ENCODE measurements around the gene SCTR.

Gene SCTR

DNA sequence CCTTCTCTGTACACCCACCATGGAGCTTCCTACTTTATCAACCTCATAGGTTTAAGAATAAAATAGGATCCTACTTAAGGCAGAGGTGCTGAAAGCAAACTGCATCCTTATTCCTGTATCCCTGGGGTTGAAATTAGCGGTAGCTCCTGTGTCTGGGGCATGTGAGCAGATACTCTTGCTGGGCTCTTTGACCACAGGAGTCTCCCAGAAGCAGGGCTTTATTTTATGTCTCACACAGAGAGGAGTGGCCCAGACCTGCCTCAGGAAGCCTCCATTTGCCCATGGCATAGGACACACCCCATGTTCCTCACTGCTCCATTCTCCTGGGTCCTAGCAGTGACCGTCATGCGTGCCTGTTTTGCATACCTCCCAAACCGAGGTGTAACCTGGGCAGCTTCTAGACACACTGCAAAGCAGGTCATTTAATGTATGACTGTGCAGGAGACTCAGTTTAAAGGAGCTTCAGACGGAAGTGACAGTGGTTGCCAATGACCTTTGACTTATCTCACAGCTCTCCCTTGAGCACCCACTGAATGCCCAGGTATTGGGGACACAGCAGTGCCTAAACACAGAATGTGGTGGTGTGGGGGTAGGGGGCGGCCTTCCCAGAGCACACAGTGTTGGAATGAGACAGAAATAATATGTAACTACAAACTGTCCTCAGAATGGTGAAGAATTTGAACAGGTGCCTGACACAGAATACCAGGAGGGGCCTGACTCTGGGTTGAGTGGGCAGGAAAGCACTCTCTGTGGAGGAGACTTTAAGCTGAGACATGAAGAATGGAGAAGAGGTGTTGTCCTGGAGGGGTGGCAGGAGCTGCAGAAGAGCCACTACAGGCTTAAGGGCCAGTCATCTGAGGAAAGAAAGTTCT, 89.0 kb downstream of the SCTR start:
- Histone ChIP-seq H3K36me3 (ENCODE audit: control insufficient read depth, insufficient read depth, low read length) (no peaks in the 10 kb centered on the region), H3K9me3 (ENCODE audit: control insufficient read depth, low read length) (no peaks in the 10 kb centered on the region), H3K27ac (ENCODE audit: low read depth, low read length, severe bottlenecking) (no peak overlapping the region), H3K4me1 (ENCODE audit: control insufficient read depth, insufficient read depth, low read length, poor library complexity, severe bottlenecking) (peaks cover 4% of the 10 kb centered on the region), H3K4me3 (ENCODE audit: extremely low read depth, insufficient read depth, low read length, poor library complexity, severe bottlenecking) (no peak overlapping the region)
- 96 to 100% methylated on average over 5 of the region's 6 CpGs for WGBS, 2 experiments (ENCODE audit: insufficient coverage in 2 of 2)

DNA sequence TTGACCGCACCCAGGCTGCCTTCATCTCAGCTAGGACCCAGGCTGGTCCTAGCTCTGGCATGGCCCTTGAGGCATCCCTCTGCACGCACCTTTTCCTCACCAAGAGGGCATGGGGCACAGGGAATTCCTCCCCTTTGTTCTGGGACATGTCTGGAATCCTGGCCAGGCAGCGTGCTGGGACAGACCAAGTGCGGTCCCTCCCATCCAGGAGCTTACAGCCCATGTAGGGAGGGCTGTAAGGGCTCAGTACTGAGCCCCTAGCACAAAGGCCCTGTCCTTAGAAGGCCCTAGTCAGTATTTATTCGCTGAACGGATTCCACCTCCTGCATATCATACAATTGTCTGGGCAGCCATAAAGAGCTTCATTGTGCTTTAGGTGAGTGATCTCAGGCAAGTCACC, 89.6 kb downstream of the SCTR start:
- 78 to 87% methylated on average over 5 to 6 of the region's 6 CpGs for WGBS, 2 experiments (ENCODE audit: insufficient coverage in 2 of 2)
- Histone ChIP-seq H3K27ac (ENCODE audit: low read depth, low read length, severe bottlenecking) (no peak overlapping the region), H3K4me3 (ENCODE audit: extremely low read depth, insufficient read depth, low read length, poor library complexity, severe bottlenecking) (no peak overlapping the region), H3K4me1 (ENCODE audit: control insufficient read depth, insufficient read depth, low read length, poor library complexity, severe bottlenecking) (peaks cover 4% of the 10 kb centered on the region), H3K9me3 (ENCODE audit: control insufficient read depth, low read length) (no peaks in the 10 kb centered on the region), H3K36me3 (ENCODE audit: control insufficient read depth, insufficient read depth, low read length) (no peaks in the 10 kb centered on the region)

DNA sequence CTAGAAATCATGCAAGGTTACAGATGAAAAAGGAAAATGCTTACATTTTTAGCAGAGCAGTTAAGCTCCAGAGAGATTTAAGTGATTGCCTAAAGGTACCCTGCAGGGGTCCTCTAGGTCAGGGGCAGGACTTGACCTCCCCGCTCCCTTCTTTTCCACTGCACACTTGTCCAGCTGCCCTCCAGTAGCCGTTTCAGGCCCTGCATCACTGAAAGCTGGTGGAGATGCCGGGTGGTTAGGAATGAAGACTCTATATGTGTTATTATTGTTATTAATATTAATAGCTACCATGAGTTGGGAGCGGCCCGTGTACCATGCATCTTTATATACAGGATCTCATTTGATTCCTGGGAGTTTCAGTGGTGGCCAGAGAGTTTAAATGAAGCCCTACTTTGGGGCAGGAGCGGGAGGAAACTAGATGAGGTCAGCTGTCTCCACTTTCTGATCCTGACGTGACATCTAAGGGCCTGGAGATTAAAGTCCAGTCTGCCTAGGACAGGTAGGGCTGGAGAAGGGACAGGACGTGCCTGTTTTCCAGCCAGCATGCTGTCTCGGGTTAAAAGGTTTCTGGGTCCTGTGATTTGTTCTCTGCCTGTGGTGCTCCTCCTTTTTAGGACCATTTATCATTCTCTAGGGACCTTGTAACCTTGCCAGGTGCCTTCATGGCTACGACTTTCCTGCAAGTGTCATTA, 90.5 kb downstream of the SCTR start:
- Histone ChIP-seq H3K27ac (ENCODE audit: low read depth, low read length, severe bottlenecking) (no peak overlapping the region), H3K4me1 (ENCODE audit: control insufficient read depth, insufficient read depth, low read length, poor library complexity, severe bottlenecking) (peaks cover 4% of the 10 kb centered on the region), H3K4me3 (ENCODE audit: extremely low read depth, insufficient read depth, low read length, poor library complexity, severe bottlenecking) (no peak overlapping the region), H3K36me3 (ENCODE audit: control insufficient read depth, insufficient read depth, low read length) (no peaks in the 10 kb centered on the region), H3K9me3 (ENCODE audit: control insufficient read depth, low read length) (no peaks in the 10 kb centered on the region)
- 94% methylated on average over 3 to 5 of the region's 10 CpGs for WGBS, 2 experiments (ENCODE audit: insufficient coverage in 2 of 2)

DNA sequence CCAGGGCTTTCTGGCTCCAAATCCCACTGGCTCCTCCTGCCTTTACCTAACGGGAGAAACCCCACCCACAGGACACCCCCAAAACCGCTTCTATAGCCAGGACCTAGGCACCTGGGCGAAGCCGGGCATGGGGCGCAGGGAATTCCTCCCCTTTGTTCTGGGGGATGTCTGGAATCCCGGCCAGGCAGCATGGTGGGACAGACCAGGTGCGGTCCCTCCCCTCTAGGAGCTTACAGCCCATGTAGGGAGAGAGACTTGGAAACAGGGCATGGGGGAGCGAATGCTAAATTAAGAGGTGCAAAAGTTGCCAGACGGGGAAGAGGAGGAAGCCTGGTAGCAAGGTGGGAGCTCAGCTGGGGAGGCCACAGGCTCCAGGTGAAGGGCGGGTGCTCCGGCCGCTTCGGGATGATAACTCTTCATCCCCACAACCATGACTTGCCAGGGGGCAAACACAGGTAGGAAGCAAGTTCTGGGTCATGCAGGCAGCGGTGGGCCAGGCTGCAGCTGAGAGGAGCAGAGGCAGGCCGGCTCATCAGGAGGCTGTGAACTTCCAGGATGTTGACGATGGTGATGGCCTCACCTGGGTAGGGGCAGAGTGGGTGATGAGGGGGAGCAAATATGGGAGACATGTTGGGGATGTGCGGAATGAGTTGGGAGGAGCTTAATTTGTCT, 91.3 kb downstream of the SCTR start:
- no peaks in the 10 kb centered on the region for H3K9me3 ChIP-seq (ENCODE audit: control insufficient read depth, low read length)
- 89 to 90% methylated on average over 12 to 14 of the region's 17 CpGs for WGBS, 2 experiments (ENCODE audit: insufficient coverage in 2 of 2)
- no peak overlapping the region for H3K27ac ChIP-seq (ENCODE audit: low read depth, low read length, severe bottlenecking)
- no peaks in the 10 kb centered on the region for H3K36me3 ChIP-seq (ENCODE audit: control insufficient read depth, insufficient read depth, low read length)
- H3K4me3 ChIP-seq (ENCODE audit: extremely low read depth, insufficient read depth, low read length, poor library complexity, severe bottlenecking) = peak overlapping the region; percentile 44
- peaks cover 7% of the 10 kb centered on the region for H3K4me1 ChIP-seq (ENCODE audit: control insufficient read depth, insufficient read depth, low read length, poor library complexity, severe bottlenecking)

DNA sequence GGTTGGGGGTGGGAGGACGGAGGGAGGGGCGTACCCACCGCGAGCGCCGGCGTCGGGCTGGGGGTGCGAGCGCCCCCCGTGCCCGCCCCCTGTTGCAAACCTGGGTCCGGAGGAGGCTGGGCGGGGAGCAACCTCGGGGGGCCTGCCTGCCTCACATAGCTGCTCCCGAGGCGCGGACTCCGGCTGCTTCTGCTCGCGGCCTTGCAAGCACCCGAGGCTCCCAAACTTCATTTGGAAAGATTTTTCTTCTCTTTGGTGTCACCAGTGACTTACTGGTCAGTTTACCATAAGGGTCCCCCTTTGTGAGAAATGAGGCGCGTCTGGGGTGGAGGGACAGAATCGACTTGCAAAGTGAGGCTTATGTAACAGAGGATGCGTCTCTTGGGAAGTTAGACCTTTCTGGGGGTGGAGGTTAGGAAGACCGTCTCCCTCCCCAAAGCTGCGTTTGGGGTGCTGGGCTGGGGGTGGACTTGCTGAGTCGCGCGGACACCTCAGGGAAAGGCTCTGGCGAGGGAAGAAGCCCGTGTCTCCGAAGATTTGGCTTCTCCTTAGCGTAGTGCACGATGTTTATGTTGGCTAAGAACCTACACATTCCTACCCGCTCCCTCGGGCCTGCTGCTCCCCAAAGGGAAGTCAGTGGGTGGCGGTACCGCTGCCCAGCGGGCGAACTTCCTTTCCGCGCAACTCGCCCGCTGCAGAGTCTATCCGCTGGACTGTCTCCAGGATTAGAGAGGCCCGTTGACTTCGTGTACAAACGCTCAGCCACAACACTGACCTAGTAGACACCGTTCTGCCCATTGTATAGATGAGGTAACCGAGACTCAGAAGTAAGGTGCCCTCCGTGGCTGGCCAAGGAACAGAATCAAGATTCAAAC, 92.1 kb downstream of the SCTR start:
- H3K4me3 ChIP-seq (ENCODE audit: extremely low read depth, insufficient read depth, low read length, poor library complexity, severe bottlenecking) = peak overlapping the region; percentile 44
- no peaks in the 10 kb centered on the region for H3K36me3 ChIP-seq (ENCODE audit: control insufficient read depth, insufficient read depth, low read length)
- H3K4me1 ChIP-seq (ENCODE audit: control insufficient read depth, insufficient read depth, low read length, poor library complexity, severe bottlenecking) = peaks cover 7% of the 10 kb centered on the region
- no peak overlapping the region for H3K27ac ChIP-seq (ENCODE audit: low read depth, low read length, severe bottlenecking)
- 22 to 26% methylated on average over 41 to 46 of the region's 53 CpGs for WGBS, 2 experiments (ENCODE audit: insufficient coverage in 2 of 2)
- H3K9me3 ChIP-seq (ENCODE audit: control insufficient read depth, low read length) = no peaks in the 10 kb centered on the region

DNA sequence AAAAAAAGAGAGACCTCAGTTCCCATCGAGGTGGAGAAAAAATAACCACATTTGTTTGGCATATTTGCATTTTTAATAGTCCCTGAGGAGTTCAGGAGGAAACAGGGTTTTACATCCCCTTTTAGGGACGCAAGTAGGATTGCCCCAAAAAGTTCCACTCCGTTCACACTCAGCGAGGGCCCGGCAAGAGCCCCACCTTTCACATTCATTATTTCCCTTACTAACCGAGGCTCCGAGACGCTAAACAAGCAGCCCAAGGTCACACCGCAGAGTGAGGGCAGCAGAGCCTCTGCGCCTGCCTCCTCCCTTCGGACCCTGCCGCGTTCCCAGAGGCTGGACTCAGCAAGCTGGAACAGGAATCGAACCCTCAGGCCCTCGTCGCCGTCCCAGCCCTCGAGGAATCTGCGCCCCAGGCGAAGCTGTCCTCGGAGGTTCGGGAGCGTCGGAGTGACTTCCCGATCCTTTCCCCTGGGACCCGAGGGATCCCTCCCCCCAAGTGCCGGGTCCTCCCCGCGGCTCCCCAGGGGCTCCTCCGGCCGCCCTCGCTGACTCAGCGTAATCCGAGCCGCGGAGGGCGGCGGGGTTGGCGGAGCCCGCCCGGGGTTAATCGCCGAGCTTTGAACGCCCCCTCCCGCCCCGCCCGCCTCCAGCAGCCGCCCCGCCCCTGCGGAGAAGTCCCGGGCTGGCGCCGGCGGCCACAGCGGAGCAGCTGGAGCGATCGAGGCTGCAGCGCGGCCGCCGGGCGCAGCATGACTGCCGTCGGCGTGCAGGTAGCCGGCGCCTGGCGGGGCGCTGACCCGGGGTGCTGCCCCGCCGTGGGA, 92.9 kb downstream of the SCTR start, which contains the start of gene TMEM37:
TSS of gene TMEM37 (plus strand) at position 700 of the 821 bp plus-strand sequence. CDS start at position 750, 50 bp downstream.
- WGBS, 2 experiments (ENCODE audit: insufficient coverage in 2 of 2) = 2 to 3% methylated on average over 22 to 60 of the region's 72 CpGs
- peaks cover 7% of the 10 kb centered on the region for H3K4me1 ChIP-seq (ENCODE audit: control insufficient read depth, insufficient read depth, low read length, poor library complexity, severe bottlenecking)
- H3K4me3 ChIP-seq (ENCODE audit: extremely low read depth, insufficient read depth, low read length, poor library complexity, severe bottlenecking) = peak within 1 kb of the TSS; percentile 44
- H3K9me3 ChIP-seq (ENCODE audit: control insufficient read depth, low read length) = no peaks in the 10 kb centered on the region
- H3K36me3 ChIP-seq (ENCODE audit: control insufficient read depth, insufficient read depth, low read length) = no peaks in the 10 kb centered on the region
- H3K27ac ChIP-seq (ENCODE audit: low read depth, low read length, severe bottlenecking) = peak within 1 kb of the TSS; percentile 67

DNA sequence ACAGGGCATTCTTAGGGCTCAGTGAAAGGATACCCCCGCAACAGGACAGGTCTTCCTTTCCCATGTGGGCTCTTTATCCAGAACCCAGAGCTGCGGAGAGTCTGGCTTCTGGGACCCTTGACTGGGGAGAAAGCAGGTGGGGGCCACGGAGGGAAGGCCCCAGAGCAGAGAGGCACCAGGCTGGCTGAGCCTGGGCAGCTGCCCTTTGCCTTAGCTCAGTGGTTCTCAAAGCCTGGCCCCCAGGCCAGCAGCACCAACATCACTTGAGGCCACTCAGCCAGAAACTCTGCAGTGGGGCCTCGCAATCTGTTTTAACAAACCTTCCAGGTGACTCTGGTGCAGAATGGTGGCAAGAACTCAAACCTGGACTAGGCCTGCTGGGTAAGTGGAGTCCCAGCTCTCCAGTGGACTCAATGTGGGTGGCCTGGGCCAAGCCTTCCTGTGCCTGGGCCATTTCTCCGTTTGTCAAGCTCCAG, 94.2 kb downstream of the SCTR start:
- H3K4me3 ChIP-seq (ENCODE audit: extremely low read depth, insufficient read depth, low read length, poor library complexity, severe bottlenecking) = no peak overlapping the region
- no peaks in the 10 kb centered on the region for H3K36me3 ChIP-seq (ENCODE audit: control insufficient read depth, insufficient read depth, low read length)
- H3K4me1 ChIP-seq (ENCODE audit: control insufficient read depth, insufficient read depth, low read length, poor library complexity, severe bottlenecking) = peaks cover 7% of the 10 kb centered on the region
- H3K9me3 ChIP-seq (ENCODE audit: control insufficient read depth, low read length) = no peaks in the 10 kb centered on the region
- H3K27ac ChIP-seq (ENCODE audit: low read depth, low read length, severe bottlenecking) = no peak overlapping the region
- WGBS, 2 experiments (ENCODE audit: insufficient coverage in 2 of 2) = 80 to 96% methylated on average over 4 of the region's 5 CpGs

DNA sequence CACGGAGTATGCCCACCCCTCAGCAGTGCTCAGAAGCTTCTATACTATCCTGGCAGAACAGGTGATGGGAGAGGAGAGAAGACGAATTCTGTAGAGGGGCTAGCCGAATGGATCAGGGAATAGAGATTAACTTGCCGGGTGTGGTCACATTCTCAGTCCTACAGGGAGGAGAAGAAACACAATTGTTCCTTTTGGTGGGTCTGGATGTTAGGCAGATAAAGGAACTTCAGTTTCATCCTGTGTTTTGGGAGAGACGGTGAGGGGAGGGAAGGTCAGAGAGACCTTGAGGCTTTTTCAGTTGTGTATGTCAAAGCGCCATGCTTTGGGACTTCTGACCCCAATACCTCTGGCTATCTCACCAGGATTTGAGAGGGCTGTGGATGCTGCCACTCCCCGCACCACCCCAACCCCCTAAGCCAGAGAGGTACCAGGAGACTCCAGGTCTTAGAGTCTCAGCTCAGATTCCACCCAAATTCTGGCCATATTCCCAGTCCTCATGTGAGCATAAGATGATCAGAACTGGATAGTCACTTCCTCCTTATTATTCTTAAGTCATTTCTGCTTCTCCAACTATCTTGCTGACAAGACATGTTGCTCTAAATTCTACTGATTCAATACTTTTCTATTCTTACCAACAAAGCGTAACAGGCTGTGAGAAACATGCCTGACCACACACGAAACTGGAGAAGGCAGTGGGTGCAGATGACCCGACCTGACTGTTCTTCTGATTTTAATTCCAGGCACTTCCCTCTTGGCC, 94.9 kb downstream of the SCTR start:
- H3K4me3 ChIP-seq (ENCODE audit: extremely low read depth, insufficient read depth, low read length, poor library complexity, severe bottlenecking) = no peak overlapping the region
- peaks cover 7% of the 10 kb centered on the region for H3K4me1 ChIP-seq (ENCODE audit: control insufficient read depth, insufficient read depth, low read length, poor library complexity, severe bottlenecking)
- no peaks in the 10 kb centered on the region for H3K36me3 ChIP-seq (ENCODE audit: control insufficient read depth, insufficient read depth, low read length)
- 91 to 94% methylated on average over 8 of the region's 10 CpGs for WGBS, 2 experiments (ENCODE audit: insufficient coverage in 2 of 2)
- no peaks in the 10 kb centered on the region for H3K9me3 ChIP-seq (ENCODE audit: control insufficient read depth, low read length)
- H3K27ac ChIP-seq (ENCODE audit: low read depth, low read length, severe bottlenecking) = no peak overlapping the region
